IPS-18a (cell line): ENCODE data around the gene CHPF2.

Experiments
- H3K27ac ChIP-seq: one replicate; pipeline ENCODE4 v1.5.1; 2013; ENCODE audit warnings: low read length
- H3K27me3 ChIP-seq: one replicate; pipeline ENCODE4 v1.6.1; 2013; ENCODE audit warnings: mild to moderate bottlenecking, low read length; ENCODE audit not compliant: control insufficient read depth, insufficient read depth
- H3K36me3 ChIP-seq: one replicate; pipeline ENCODE4 v1.6.1; 2013; ENCODE audit warnings: low read depth, low read length; ENCODE audit not compliant: control insufficient read depth
- H3K4me1 ChIP-seq: one replicate; pipeline ENCODE4 v1.6.1; 2013; ENCODE audit warnings: low read depth, low read length; ENCODE audit not compliant: control insufficient read depth
- H3K4me3 ChIP-seq: one replicate; pipeline ENCODE4 v1.5.1; 2013; ENCODE audit warnings: low read length
- H3K9ac ChIP-seq: one replicate; pipeline ENCODE4 v1.6.1; 2013; ENCODE audit warnings: mild to moderate bottlenecking, low read length, moderate library complexity
- H3K9me3 ChIP-seq: one replicate; pipeline ENCODE4 v1.6.1; 2013; ENCODE audit warnings: low read depth, low read length; ENCODE audit not compliant: control insufficient read depth

Gene CHPF2

DNA sequence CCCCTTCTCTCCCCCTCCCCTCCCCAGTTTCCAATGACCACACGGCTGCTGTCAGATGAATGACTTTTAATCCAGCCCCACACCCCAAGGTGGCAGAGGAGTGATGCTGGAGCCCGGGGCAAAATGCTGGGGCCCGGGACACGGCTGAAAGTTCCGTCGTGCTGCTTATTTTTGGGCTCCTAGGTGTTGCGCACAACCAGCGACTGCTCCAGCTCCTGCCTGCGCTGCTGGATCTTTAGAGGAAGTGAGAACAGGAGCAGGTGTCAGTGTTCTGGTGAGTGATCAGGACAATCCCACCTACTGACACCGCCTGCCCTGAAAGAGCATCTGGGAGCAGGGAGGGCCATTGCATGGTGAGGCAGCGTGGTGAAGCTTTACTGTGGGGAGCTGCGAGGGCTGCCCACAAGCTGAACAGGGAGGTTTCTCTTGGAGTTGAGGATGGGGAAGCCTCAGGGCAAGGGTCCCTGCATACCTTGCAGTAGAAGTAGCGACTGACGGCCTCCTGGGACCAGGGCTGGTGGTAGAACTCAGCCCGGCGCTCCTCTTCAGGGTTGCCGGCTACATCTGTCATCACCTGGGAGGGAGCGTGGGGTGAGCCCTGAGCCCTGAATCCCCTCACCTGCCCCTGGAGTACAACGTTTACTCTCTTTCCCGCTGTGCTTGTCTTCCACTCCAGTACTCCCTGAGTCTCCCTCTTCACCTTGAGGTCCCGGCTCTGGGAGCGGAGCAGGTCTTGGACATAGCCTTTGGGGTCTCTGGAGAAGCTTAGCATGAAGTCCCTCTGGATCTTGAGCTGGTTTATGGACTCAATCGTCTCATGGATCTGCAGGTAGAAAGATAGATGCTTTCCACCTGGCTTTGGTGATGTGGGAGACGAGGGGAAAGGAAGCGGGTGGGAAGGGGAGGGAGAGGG lies 6.9 kb downstream of the CHPF2 start:
- H3K27ac ChIP-seq, result no peak overlapping the region
- peaks cover 7% of the 10 kb centered on the region for H3K27me3 ChIP-seq
- peaks cover 11% of the 10 kb centered on the region for H3K36me3 ChIP-seq
- no peak overlapping the region for H3K9ac ChIP-seq
- peaks cover 6% of the 10 kb centered on the region for H3K4me1 ChIP-seq
- no peaks in the 10 kb centered on the region for H3K9me3 ChIP-seq
- no peak overlapping the region for H3K4me3 ChIP-seq

DNA sequence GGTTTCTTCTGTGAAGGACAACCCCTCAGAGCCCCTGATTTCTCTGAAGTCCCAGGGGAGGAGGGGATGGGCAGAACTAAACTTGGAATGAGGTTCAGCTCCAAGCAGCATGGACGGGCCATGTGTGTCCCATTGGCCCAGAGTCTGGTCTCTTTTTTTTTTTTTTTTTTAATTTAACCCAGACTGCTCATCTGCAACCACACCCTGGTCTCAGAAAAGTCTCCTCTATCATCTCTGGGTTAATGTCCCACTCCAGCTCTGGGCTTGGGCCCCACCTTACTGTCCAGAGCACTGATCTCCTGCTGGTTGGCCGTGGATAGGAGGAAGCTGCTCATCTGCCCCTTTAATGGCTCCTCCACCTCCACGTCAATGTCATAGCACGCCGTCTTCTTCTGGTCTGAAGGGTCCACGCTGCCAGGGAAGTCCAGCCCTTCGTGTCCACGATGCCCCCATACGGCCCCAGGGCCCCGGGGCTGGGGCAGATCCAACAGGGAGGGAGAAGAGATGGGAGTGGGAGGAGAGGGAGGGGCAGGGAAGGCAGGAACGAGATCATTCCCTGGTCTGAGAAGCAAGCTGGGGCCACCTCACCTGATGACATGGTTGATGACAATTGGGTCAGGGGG lies 7.7 kb downstream of the CHPF2 start:
- H3K27me3 ChIP-seq, result peaks cover 14% of the 10 kb centered on the region
- H3K4me3 ChIP-seq, result no peak overlapping the region
- no peak overlapping the region for H3K27ac ChIP-seq
- H3K4me1 ChIP-seq, result peaks cover 12% of the 10 kb centered on the region
- no peak overlapping the region for H3K9ac ChIP-seq
- H3K9me3 ChIP-seq, result no peaks in the 10 kb centered on the region
- H3K36me3 ChIP-seq, result peaks cover 11% of the 10 kb centered on the region

DNA sequence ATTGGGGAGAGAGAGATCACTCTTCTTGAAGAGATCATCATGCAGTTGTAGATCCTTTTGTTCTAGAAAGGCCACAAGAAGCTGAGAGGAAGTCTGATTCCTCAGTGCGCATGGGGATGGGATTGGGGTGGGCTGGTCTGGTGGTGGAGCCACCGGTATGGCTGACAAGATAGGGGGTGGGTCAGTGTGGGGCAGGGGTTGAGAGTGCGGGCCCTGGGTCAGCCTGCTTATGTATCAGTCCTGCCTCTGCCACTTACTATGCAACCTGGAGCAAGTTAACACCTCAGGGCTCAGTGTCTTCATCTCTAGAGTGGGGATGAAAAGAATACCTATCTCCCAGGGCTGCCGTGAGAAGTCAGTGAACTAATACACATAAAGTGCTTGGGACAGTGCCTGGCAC lies 8.3 kb downstream of the CHPF2 start:
- Histone ChIP-seq H3K9ac (no peak overlapping the region), H3K4me3 (no peak overlapping the region), H3K27ac (no peak overlapping the region), H3K9me3 (no peaks in the 10 kb centered on the region), H3K4me1 (peaks cover 15% of the 10 kb centered on the region), H3K27me3 (peaks cover 20% of the 10 kb centered on the region), H3K36me3 (peaks cover 11% of the 10 kb centered on the region)

DNA sequence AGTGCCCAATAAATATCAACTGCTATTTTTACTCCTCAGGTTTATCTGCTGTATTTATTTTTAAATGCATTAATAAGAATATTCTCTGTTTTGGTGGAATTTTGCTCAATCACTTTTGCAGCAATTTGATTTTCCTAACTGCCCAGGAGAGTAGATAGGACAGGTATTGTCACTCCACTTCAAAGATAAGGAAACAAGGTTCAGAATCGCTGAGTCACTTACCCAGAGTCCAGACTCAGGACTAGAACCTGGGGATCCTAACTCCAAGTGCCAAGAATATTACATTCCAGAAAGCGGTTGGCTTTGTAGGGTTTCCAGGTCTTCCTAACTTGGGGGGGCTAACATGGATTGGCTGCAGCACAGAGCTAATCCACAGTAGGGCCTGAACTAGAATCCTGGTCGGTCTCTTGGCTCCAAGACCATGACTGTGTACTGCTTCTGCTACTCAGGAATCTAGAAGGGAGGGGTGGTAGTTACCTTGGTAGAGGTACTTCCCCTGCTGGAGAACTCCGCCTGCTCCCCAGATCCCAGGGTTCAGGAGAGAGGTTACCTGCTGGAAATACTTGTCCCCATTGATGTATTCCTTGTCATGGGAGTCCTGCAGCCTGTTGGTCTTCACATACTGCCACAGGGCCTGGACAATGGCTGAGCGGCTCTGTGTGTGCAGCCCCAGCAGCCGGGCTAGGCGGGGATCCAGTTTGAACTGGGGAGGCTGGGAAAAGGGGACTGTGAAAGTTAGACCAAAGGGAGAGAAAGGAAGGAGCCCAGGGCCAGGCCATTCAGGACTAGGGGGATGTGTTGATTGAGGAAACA lies 8.9 kb downstream of the CHPF2 start:
- Histone ChIP-seq H3K36me3 (peaks cover 11% of the 10 kb centered on the region), H3K9ac (no peak overlapping the region), H3K4me3 (no peak overlapping the region), H3K27me3 (peaks cover 26% of the 10 kb centered on the region), H3K9me3 (no peaks in the 10 kb centered on the region), H3K4me1 (peaks cover 15% of the 10 kb centered on the region), H3K27ac (no peak overlapping the region)

DNA sequence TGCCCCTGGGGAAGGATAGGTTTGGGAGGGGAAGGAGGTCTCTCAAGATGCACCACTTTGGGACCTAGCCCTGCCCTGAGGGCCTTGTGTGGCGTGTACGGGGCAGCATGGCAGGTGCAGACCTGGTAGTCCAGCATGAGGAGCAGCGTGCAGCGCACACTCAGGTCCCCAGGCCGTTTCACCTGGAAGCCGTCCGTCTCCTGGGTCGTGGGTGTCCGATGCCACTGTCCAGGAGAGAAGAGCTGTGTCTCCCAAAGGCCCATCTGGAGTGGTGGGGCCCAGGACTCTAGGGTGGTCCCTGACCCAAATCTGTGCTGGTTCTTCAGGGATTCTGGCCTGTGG lies 9.4 kb downstream of the CHPF2 start:
- Histone ChIP-seq H3K9ac (no peak overlapping the region), H3K36me3 (peaks cover 8% of the 10 kb centered on the region), H3K27me3 (peaks cover 32% of the 10 kb centered on the region), H3K4me3 (no peak overlapping the region), H3K9me3 (no peaks in the 10 kb centered on the region), H3K4me1 (peaks cover 15% of the 10 kb centered on the region), H3K27ac (no peak overlapping the region)

DNA sequence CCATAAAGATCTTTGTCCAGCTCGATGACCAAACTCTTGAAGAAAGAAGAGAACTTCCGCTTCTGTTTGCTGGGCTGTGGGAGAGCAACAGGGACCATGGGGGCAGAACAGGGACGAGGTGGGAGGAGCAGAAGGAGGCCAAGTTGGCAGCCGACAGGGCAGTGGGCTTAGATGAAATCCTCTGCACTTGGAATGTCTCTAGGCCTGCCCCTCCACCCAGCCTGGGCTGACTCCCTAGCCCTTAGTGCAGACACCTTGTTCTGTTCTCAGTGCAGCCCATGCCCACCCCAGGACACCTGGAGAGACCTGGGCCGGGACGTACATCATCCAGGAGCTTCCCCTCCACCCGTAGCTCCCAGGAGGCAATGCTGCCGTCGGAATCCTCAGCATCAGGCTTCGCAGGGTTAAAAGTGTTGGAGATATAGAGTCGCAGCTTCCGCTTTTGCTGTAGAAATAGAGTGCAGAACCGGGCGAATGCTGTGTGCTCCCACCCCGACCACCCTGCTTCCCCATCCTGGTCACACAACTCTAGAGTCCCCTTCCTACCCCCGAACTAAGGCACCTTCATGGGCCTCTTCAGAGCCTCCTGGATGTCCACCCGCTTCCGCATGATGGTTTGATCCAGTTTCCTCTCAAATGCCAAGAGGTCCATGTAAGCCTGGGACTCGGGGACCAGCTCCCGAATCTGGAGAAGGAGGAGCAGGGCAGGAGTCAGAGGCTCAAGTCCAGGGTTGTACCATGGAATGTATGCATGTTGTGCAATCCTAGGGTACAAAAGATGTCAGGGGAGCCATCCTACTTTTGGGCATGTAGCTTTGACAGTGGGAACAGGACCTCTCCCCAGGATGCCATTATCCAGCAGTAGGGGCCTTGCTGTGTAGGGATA lies 10.1 kb downstream of the CHPF2 start:
- no peak overlapping the region for H3K4me3 ChIP-seq
- no peaks in the 10 kb centered on the region for H3K9me3 ChIP-seq
- H3K27ac ChIP-seq, result no peak overlapping the region
- peaks cover 15% of the 10 kb centered on the region for H3K4me1 ChIP-seq
- H3K9ac ChIP-seq, result no peak overlapping the region
- H3K27me3 ChIP-seq, result peaks cover 39% of the 10 kb centered on the region
- H3K36me3 ChIP-seq, result peaks cover 3% of the 10 kb centered on the region

DNA sequence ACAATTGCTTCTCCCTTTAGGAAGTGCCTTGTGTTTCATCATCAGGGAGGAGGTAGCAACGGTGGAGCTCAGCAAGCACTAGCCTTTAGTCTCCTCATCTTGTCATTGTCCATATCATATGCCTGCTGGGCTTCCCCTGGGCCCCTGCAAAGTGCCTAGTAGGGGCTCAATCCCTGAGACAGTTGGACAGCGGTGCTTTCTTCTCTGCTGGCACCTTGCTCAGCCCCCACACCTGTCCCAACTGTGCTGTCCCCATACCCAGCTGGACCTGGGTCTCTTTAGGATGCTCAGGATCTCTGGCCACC lies 10.7 kb downstream of the CHPF2 start:
- Histone ChIP-seq H3K4me3 (no peak overlapping the region), H3K36me3 (peaks cover 3% of the 10 kb centered on the region), H3K9ac (no peak overlapping the region)

DNA sequence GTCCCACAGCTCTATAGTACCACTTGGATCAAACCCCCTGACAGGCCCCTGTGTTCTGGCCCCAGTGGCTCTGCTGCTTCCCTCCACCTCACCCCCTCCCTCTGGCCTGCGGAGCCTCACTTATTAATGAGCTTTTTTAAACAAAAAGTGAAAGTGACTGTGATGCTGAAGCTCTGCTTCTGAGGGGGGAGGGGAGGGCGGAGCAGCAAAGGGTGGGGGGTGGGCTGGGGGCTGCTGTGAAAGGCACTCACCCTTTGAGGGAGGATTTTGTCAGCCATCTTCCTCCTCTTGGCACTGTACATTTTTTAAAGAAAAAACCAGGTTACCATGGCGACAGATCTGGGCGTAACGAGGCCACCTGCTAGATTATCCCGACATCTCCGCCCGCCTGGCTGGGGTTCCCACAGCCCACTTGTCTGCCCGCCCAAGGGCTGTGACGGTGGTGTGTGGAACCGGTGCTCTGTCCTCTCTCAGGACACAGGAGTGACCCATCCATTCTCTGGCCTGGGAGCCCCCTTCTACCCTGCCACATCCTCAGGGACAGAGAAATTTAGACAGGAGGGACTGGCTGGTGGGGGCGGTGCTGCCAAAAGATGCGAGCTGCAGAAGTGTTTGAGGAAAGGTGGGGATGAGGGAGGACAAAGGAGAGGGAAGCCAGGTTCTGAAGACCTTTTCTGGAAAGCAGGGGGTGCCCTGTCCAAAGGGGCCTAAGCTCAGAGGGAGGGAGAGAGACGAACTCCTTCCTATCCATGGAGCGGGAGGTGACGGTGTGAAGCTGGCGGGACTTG lies 11.3 kb downstream of the CHPF2 start:
- H3K4me3 ChIP-seq, result no peak overlapping the region
- H3K27ac ChIP-seq, result no peak overlapping the region

More for the DNA sequence above, 10.7 kb downstream of the CHPF2 start:
- no peaks in the 10 kb centered on the region for H3K9me3 ChIP-seq
- no peak overlapping the region for H3K27ac ChIP-seq
- peaks cover 15% of the 10 kb centered on the region for H3K4me1 ChIP-seq
- peaks cover 45% of the 10 kb centered on the region for H3K27me3 ChIP-seq

DNA sequence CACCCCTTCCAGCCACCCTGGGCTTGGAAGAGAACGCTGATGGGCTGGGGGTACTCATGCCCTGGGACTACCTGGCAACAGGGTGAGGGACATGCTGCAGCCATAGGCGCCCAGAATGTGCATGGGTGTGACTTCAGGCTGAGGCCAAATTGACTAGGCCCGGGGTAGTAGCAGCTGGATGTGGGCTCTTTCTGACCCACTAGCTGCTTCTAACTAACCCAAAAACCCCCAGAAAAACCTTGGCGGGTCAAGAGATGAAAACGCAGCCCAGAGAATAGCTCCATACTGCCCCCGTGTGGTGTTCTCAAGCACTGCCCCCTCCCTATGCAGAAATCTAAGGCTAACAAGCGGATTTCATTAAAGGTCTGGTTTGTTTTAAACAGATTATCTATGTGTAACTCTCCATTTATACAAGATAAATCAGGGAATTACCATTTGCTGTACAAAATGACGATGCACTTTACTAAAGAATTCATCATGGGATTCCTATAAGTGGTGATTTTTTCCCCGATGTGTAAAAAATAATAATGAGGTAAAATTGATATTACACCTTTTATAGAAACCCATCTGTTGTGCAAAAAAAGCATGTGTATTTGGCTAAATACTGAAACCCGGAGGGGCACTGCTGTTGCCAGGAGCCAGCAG lies 12.0 kb downstream of the CHPF2 start:
- peak overlapping the region; percentile 57 for H3K4me3 ChIP-seq
- H3K27me3 ChIP-seq, result peaks cover 55% of the 10 kb centered on the region
- H3K9me3 ChIP-seq, result no peaks in the 10 kb centered on the region
- no peak overlapping the region for H3K27ac ChIP-seq
- H3K36me3 ChIP-seq, result no peaks in the 10 kb centered on the region
- H3K4me1 ChIP-seq, result peaks cover 17% of the 10 kb centered on the region
- H3K9ac ChIP-seq, result no peak overlapping the region

More for the DNA sequence above, 11.3 kb downstream of the CHPF2 start:
- Histone ChIP-seq H3K9me3 (no peaks in the 10 kb centered on the region), H3K36me3 (peaks cover 3% of the 10 kb centered on the region), H3K4me1 (peaks cover 15% of the 10 kb centered on the region), H3K27me3 (peaks cover 50% of the 10 kb centered on the region), H3K9ac (no peak overlapping the region)

DNA sequence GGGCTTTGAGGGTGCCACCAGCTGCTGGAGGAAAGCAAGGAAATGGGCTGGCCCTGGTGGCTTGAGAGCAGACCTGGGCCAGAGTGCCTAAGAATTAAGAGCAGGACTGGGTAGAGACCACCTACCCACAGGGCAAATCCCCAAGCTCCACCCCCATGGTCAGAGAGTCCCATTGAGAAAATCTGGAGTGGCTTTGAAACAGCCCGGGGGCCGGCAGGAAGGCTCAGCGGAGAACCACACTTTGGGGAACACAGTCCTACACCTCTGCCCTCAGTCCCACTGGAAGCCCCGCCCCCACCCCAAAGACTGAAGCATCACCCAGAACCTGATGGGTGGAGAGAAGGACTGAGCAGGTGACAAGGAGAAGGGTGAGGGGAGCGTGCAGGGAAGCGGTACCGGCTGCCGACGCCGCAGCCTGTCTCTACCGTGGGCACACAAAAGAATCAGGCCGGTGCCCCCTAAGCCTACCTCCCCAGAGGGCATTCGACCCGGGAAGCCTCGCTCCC lies 12.6 kb downstream of the CHPF2 start:
- Histone ChIP-seq H3K4me1 (peaks cover 22% of the 10 kb centered on the region), H3K9ac (no peak overlapping the region), H3K4me3 (peak overlapping the region; percentile 57)

More for the DNA sequence above, 12.6 kb downstream of the CHPF2 start:
- Histone ChIP-seq H3K36me3 (no peaks in the 10 kb centered on the region), H3K9me3 (no peaks in the 10 kb centered on the region), H3K27me3 (peaks cover 61% of the 10 kb centered on the region), H3K27ac (no peak overlapping the region)
